HG03558 (cell line): ENCODE measurements around the gene DHRSX.
"Not testable (repeated sequence)": the region's sequence is repeated elsewhere in the genome, so short reads cannot be mapped to it uniquely, and the experiment has no call there.

Experiments
- ATAC-seq: cut with Tn5 transposase; IDR thresholded peaks from one replicate; pipeline ENCODE4 v1.9.1; 2021; ENCODE audit warnings: moderate number of reproducible peaks; ENCODE audit not compliant: unreplicated experiment; ENCODE audit errors: extremely low read depth

DHRSX gene

DNA sequence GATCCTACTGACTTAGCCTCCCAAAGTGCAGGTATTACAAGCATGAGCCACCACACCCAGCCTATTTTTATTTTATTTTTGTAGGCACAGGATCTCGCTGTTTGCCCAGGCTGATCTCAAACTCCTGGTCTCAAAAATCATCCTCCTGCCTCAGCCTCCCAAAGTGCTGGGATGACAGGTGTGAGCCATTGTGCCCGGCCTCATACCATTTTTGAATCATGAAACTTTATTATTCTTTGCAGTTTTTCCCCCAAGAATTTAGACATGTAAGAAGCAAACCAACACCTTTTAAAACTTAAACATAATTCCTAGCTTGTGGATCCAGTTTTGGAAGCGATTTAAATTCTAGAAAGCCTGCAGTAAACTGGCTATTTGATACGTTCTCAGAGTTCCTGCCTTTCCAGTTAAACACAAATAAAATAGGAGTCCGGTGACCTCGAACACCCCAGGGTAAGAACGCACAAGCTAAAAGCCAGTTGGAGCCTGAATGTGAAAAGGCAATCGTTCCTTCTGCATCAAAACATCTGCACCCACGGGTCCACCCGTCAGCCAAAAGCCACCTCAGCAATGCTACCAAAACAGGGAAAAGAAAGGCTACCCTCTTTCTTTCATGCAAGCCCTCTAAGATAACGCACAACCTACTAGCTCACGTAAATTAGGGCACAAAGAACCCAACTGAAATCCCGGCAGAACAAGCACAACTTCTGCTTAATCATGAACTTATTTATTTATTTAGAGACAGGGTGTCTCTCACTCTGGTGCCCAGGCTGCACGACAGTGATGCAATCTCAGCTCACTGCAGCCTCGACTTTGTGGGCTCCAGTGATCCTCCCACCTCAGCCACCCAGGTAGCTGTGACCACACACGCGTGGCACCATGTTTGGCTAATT is 39.7 kb downstream of the DHRSX start:
- not testable (repeated sequence) for ATAC-seq

DNA sequence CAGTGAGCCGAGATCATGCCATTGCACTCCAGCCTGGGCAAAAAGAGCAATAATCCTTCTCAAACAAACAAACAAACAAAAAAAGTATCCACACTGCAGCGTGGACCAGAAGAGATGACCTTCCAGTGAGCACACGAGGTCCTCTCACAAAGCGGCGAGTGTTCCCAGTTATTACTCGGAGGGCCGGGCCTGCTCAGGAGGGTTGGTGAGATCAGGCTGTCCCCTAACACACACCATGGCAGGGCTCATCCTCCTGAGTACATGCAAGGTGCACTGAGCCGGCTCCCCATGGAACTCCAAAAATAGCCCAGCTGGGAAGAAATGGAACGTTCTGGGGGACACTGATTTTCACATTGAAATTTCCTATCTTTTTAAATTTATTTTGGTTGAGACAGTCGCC is 40.7 kb downstream of the DHRSX start:
- ATAC-seq: not testable (repeated sequence)

DNA sequence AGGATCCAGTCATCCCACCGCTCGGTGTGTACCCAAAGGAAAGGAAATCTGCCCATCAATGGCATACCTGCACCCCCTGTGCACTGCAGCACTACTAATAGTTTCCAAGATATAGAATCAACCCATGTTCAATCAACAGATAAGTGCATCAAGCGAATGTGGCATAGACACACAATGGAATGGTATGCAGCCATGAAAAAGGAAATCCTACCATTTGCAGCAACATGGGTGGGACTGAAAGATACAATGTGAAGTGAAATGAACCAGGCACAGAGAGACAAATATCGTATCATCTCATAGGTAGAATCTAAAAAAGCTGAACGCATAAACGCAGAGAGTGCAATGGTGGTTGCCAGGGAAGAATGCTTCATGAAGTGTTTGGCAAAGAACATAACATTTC is 42.5 kb downstream of the DHRSX start:
- ATAC-seq: no peak

DNA sequence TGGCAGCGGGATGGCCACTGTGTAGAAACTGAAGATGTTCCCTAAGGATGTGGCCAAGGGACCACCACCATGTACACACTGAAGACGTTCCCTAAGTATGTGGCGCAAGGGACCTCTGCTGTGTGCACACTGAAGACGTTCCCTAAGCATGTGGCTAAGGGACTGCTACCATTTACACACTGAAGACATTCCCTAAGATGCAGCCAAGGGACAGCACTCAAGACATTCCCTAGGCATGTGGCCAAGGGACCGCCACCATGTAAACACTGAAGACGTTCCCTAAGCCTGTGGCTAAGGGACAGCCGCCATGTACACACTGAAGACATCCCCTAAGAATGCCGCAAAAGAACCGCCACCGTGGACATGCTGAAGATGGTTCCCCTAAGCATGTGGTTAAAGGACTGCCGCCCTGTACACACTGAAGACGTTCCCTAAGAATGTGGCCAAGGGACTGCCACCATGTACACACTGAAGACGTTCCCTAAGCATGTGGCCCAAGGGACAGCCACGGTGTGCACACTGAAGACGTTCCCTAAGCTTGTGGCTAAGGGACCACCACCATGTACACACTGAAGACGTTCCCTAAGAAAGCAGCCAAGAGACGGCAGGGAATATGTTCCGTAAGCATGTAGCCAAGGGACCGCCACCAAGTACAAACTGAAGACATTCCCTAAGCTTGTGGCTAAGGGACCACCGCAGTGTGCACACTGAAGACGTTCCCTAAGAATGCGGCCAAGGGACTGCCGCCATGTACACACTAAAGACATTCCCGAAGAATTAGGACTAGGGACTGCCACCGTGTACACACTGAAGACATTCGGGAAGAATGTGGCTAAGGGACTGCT is 43.3 kb downstream of the DHRSX start:
- ATAC-seq: no peak

DNA sequence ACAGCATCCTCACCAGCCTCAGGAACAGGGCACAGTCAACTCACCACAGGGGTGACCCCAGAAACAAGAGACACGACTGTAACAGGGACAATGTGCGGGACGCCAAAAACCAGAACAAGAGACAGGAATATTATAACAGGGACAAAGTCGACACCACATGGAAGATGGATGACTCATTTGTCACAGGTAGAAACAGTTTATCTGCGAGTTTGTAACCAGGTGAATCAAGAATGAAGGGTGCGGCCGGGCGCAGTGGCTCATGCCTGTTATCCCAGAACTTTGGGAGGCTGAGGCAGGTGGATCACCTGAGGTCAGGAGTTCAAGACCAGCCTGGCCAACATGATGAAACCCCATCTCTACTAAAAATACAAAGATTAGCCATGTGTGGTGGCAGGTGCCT is 44.7 kb downstream of the DHRSX start:
- not testable (repeated sequence) for ATAC-seq

DNA sequence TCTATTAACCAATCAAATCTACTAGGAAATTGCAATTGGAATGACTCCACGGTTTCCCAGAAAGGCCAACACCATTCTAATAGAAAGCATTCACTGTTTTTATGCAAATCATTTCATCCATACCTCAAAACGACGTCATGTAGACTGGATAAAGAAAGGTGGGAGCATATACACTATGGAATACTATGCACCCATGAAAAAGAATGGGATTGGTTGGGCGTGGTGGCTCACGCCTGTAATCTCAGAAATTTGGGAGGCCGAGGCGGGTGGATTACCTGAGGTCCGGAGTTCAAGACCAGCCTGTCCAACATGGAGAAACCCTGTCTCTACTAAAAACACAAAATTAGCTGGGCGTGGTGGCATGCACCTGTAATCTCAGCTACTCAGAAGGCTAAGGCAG is 46.2 kb downstream of the DHRSX start:
- not testable (repeated sequence) for ATAC-seq

DNA sequence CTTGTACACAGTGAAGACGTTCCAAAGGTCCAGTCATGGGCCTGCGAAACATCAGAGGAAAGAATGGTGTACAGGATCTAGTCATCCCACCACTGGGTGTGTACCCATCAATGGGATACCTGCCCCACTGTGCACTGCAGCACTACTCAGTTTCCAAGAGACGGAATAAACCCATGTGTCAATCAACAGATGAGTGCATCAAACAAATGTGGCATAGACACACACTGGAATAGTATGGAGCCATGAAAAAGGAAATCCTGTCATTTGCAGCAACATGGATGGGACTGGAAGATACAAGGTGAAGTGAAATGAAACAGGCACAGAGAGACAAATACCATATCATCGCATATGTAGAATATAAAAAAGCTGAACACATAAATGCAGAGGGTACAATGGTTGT is 48.0 kb downstream of the DHRSX start:
- ATAC-seq: no peak

DNA sequence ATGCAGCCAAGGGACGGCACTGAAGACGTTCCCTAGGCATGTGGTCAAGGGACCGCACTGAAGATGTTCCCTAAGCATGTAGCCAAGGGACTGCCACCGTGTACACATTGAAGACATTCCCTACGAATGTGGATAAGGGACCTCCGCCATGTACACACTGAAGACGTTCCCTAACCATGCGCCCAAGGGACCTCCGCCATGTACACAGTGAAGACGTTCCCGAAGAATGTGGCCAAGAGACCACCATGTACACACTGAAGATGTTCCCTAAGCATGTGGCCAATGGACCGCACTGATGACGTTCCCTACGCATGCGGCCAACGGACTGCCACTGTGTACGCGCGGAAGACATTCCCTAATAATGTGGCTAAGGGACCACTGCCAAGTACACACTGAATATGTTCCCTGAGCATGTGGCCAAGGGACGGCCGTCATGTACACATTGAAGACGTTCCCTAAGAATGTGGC is 48.4 kb downstream of the DHRSX start:
- no peak for ATAC-seq

DNA sequence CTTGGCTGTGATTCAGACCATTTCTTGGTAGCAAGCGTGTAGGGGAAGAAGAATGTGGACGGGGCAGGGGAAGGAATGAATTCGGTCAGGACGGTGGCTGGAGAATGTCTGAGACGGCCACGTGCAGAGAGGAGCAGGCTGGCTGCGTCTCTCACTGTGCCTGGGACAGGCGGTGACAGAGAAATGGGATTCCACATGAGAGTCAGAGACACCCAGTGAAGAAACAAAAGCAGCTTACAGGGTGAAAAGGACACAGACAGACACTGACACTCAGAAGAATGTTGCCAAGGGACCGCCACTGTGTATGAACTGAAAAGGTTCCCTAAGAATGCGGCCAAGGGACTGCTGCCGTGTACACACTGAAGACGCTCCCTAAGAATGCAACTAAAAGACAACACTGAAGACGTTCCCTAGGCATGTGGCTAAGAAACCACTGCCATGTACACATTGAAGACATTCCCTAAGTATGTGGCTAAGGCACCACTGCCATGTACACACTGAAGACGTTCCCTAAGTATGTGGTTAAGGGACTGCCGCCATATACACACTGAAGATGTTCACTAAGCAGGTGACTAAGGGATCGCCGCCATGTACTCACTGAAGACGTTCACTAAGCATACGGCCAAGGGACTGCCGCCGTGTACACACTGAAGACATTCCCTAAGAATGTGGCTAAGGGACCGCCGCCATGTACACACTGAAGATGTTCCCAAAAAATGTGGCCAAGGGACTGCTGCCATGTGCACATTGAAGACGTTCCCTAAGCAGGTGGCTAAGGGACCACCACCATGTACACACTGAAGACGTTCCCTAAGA is 49.1 kb downstream of the DHRSX start:
- ATAC-seq: no peak

DNA sequence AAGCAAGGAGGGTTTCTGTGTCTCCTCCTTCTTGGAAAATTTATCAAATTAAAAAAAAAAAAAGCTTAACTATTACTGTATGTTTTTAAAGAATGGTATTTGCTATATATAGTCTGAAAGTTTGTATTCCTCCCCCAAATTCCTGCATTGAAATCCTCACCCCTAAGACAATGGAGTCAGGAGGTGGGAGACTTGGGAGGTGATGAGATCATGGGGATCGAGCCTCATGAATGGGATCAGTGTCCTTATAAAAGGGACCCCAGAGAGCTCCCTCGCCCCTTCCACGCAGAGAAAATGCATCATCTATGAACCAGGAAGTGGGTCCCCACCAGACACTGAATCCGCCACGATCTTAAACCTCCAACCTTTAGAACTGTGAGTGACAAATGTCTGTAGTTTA is 50.1 kb downstream of the DHRSX start:
- no peak for ATAC-seq

DNA sequence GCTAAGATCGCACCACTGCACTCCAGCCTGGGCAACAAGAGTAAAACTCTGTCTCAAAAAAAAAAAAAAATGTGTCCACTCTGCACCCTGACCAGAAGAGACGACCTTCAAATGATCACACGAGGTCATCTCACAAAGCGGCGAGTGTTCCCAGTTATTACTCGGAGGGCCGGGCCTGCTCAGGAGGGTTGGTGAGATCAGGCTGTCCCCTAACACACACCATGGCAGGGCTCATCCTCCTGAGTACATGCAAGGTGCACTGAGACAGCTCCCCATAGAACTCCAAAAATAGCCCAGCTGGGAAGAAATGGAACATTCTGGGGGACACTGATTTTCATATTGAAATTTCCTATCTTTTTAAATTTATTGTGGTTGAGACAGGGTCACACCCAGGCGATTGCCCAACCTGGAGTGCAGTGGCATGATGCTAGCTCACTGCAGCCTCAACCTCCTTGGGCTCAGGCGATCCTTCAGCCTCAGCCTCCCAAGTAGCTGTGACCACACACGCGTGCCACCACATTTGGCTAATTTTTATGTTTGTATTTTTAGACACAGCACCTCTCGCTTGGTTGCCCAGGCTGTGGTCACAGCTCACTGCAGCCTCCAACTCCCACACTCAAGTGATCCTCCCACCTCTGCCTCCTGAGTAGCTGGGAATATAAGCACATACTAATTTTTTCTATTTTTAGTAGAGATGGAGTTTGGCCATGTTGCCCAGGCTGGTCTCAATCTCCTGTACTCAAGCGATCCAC is 51.5 kb downstream of the DHRSX start:
- no peak for ATAC-seq

DNA sequence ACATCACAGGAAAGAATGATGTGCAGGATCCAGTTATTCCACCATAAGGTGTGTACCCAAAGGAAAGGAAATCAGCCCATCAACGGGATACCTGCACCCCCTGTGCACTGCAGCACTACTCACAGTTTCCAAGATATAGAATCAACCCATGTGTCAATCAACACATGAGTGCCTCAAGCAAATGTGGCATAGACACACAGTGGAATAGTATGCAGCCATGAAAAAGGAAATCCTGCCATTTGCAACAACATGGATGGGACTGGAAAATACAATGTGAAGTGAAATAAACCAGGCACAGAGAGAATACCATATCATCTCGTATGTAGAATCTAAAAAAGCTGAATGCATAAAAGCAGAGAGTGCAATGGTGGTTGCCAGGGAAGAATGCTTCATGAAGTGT is 53.3 kb downstream of the DHRSX start:
- ATAC-seq: no peak

DNA sequence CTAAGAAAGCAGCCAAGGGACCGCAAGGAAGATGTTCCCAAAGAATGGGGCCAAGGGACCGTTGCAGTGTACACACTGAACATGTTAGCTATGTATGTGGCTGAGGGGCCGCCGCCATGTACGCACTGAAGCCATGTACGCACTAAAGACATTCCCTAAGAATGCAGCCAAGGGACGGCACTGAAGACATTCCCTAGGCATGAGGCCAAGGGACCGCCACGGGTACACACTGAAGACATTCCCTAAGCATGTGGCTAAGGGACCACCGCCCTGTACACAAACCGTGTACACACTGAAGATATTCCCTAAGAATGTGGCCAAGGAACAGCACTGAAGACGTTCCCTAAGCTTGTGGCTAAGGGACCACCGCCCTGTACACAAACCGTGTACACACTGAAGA is 54.0 kb downstream of the DHRSX start:
- ATAC-seq: no peak

DNA sequence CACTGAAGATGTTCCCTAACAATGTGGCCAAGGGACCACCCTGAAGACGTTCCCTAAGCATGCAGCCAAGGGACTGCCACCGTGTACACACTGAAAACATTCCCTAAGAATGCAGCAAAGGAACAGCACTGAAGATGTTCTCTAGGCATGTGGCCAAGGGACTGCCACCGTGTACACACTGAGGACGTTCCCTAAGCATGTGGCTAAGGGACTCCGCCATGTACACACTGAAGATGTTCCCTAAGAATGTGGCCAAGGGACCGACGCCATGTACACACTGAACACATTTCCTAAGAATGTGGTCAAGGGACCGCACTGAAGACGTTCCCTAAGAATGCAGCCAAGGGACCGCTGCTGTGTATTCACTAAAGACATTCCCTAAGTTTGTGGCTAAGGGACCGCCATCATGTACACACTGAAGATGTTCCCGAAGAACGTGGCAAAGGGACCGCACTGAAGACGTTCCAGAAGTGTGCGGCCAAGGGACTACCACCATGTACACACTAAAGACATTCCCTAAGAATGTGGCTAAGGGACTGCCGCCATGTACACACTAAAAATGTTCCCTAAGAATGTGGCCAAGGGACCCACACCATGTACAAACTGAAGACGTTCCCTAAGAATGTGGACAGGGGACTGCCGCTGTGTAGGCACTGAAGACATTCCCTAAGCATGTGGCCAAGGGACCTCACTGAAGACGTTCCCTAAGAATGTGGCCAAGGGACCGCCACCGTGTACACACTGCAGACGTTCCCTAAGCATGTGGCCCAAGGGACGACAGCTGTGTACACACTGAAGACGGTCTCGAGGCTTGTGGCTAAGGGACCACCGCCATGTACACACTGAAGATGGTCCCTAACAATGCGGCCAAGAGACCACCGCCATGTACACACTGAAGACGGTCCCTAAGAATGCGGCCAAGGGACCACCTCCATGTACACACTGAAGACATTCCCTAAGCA is 54.8 kb downstream of the DHRSX start:
- ATAC-seq: no peak

DNA sequence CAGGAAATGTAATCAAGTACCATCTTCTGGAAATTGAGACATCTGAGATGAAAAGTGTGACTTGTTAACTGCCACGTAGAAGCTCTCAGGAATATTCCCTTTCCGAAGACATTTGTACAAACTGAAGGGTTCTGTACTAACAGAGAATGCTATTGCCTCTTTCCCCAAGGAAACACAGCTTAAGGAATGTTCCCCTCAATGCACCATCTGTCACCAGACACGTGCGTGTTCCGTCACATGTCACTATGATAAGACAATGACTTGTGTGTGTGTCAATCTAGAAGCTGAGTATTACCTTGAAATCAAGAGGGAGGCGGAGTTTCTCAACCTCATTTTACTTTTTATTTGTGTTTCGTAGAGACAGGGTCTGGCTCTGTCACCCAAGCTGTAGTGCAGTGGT is 58.1 kb downstream of the DHRSX start:
- ATAC-seq: no peak

DNA sequence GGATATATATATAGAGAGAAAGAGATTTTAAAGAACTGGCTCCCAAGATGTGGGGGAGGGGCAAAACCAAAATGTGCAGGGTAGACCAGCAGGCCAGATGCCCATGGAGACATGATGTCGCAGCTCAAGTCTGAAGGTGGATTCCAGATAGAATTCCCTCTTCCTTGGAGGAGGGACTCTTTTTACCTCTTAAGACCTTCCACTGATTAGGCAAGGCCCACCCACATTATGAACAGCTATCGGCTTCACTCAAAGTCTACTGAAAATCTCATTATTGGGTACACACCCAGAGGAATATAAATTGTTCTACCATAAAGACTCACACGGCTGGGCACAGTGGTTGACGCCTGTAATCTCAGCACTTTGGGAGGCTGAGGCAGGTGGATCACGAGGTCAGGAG is 59.3 kb downstream of the DHRSX start:
- ATAC-seq: no peak

DNA sequence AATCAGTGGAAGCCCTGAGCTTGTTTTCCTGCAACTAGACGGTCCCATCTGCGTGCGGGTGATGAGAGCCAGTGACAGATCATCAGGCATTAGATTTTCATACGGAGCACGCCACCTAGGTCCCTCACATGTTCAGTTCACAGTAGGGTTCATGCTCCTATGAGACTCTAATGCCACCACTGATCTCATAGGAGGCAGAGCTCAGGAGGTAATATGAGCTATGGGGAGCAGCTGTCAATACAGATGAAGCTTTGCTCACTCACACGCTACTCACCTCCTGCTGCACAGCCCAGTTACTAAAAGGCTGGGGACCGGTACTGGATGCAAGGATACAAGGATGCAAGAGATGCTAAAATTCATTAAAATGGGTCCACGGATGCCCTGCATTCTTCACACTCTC is 61.2 kb downstream of the DHRSX start:
- no peak for ATAC-seq

DNA sequence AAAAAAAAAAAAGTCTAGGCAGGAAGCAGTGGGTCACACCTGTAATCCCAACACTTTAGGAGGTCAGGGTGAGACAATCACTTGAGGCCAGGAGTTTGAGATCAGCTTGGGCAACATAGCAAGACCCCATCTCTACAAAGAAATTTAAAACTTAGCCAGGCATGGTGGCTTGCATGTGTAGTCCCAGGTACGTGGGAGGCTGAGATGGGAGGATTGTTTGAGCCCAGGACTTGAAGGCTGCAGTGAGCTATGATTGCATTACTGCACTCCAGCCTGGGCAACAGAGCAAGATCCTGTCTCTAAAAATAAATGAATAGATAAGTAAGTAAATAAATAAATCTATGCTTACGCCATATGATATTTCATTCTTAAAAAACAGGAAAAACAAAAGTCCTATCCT is 65.3 kb downstream of the DHRSX start:
- no peak for ATAC-seq
